NCI-H524 treated with DMSO at 0.1 percent for 48 hours (cell line): ENCODE results near the gene GPR132.
A peak's percentile ranks its signal among the peaks of the same experiment; 100 is the strongest.

ENCODE experiments used
- DNase-seq: peaks from one replicate; lab custom pipeline; 2025; lab: John Stamatoyannopoulos, UW

The GPR132 gene

DNA sequence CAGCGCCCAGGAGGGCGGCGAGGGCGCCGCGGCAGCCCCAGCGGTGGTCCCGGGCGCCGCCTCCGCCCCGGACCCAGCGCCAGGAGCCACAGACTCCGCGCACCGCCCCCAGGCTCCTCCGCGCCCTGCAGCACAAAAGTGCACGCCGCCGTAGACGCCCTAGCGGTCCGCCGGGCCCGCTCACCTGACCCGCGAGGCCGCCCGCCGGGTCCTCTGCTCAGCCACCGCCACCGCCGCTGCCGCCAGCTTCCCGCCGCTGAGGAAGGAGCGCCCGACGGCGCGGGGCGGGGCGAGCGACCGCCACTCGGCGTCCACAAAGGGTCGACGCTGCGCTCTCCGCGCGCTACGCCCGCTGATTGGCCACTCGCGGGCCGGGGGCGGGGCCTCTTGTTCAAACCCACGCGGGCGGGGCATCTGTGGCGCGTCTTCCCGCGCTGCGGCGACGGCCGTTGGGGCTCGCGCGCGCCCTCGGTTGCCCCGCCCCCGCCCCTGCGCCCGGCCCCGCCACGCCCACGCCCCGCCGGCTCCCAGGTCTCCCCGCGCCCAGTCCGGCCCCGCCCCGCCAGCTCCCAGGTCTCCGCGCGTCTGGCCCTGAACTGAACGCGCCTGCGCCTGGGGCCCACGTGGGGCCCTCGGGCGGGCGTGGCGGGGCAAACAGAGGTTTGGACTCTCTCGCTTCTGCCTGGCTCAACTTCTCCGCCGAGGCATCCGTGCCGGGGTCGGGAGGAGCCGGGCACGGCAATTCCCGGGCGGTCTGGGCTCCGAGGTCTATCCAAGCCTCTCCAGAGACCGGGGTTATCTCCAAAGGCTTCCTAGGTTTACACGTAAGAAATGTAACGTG is 44.2 kb downstream of the GPR132 start, which contains the start of gene CDCA4:
Gene CDCA4, minus strand, starts transcription at position 269 of the 841 bp plus-strand sequence. CDS start 9,154 bp downstream, outside the sequence.
- peak; percentile 84 for DNase-seq

DNA sequence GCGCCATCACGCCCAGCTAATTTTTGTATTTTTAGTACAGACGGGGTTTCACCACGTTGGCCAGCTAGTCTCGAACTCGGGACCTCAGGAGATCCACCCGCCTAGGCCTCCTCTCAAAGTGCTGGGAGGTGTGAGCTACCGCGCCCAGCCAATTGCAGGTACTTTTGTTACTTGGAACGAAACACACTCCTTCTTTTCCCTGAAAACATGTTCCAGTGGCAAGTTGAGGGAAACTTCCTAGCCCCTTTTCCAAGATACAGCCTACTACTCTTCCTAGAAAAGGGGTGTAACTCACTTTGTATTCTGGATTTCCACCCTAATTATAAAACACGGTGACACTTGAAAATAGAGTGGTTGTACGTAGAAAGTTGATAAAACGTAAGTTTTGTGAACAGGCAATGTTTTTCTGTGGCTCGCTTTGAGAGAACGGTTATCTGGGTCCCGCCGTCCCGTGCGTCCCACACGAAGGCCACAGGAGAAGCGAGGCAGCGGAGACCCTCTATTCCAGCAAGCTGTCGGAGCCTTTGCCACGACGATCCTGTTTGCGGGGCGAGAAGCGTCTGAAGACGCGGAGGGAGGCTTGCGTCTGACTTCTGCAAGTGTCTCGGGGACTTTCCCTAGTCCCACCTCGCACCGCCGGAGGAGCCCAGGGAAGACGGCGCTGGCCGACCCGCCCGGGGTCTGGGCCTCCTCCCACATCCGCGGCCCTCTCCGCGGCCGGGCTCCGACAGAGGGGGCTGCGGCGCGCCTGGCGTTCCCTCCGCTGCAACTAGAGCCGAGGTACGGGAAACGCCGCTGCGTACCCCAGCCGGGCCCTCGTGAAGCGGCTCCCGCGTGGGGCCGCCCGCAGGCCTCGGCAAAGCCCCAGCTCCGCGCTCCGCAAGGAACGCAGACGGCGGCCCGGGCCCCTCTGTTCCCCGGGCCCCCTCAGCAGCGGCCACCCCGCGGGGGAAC is 45.1 kb downstream of the GPR132 start:
- no peak for DNase-seq

DNA sequence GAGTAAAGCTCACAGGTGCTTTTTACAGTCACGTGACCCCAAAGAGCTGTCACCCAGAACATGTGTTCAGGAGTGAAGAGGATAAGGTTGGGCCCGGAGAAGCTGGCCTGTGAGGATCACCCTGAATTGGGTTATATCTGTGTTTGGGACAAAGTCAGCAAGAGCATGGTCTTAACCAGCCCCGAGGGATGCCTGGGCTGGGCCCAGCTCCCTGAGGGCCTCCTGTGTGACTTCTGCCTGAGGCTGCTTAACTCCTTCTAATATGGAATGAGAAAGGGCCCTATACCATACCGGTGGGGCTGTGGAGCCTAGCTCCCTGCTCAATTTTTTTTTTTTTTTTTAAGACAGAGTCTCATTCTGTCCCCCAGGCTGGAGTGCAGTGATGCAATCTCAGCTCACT is 46.8 kb downstream of the GPR132 start:
- DNase-seq: no peak

DNA sequence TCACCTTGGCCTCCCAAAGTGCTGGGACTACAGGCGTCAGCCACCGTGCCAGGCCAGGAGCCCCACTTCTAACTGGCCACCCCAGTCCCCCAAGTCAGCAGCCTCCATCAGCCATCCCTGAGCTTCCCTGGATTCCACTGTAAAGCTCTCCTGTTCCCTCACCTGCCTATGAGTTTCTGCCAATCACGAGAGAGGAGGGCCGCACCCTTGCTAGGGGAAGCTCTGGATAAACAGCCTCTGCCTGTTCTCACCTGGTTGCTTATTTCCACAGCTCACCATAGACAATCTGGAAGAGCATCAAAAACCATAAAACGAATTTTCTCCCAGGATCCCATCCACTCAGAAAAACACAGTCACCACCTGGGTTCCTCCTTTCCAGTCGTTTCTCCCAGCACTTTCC is 49.3 kb downstream of the GPR132 start:
- no peak for DNase-seq

DNA sequence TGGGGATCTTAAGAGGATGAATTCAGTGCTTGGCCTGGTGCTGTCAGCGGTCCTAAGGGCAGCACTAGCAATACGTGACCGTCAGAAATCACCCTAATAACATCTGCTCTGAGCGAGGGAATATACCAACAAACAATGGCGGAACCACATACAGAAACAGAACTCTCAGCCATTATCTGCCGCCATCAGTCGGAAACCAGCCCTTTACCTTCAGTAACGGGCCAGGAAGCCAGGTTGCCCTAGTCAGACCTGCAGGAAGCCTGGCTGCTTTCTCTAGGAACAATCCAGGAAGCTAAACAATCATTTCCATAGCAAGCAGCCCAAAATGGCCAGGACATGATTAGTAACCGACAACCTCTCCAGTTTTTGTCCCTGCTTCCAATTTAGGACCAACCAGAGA is 50.0 kb downstream of the GPR132 start:
- DNase-seq: no peak

DNA sequence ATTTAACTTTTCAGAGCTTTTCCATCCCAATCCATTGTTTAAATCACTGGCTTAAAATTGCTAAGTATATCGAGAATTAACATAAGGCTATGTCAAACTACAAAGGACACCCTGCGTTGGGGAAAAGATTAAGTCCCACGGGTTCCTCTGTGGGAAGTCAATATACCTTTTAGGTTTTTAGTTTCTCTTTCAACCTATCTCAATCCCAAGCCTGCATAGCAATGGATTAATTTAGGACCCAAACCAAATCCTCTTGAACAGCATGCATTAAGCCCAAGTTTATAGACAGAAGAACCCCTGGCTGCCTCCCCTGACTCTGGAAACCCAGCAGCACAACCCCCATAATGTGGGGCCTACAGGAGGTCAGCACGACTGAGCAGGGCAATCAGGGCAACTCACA is 50.6 kb downstream of the GPR132 start:
- DNase-seq: no peak

DNA sequence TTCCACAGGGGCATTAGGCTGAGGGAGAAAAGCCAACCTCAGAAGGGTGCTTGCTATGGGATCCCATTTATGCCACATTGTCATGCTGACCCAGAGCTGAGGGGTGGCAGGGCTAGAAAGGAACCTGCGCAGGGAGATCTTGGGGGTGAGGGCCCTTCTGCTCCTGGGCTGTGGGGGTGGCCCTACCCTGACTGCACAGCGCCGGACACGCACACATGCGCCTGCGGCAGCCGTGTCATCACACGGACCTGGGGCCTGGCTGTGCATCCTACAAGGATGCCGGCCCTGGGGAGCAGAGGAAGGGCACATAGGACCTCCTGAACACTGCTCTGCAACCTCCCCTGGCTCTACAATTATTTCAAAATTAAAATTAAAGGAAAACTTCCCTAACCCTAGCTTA is 51.2 kb downstream of the GPR132 start:
- DNase-seq: no peak

DNA sequence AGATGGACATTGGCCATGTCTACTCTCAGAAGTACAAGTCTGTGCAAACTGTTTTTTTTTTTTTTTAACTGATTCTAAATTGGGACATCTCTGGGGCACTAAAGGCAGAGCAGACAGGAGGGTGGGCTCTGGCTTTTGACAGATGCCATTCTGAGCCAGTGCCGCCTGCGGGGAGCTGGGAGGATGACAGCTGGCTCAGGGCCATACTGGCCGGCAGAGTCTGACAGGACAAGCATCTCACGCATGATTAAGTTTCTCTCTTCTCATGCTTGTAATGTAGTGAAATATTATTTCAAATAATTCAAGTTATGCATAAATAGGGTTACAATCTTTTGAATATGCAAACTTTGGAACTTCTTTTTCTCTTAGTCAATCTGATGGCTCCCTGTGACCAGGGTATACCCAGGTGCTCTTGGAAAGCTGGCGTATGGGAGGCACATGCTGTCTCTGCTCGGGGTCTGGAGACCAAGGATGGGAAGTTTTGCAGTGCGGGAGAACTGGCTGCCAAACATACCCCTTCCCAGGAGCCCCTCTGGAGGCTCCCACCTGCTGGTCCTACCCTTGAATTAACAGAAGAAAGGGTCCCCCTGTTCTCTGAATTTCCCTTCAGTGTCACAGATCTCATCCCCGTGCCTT is 52.0 kb downstream of the GPR132 start:
- DNase-seq: no peak

DNA sequence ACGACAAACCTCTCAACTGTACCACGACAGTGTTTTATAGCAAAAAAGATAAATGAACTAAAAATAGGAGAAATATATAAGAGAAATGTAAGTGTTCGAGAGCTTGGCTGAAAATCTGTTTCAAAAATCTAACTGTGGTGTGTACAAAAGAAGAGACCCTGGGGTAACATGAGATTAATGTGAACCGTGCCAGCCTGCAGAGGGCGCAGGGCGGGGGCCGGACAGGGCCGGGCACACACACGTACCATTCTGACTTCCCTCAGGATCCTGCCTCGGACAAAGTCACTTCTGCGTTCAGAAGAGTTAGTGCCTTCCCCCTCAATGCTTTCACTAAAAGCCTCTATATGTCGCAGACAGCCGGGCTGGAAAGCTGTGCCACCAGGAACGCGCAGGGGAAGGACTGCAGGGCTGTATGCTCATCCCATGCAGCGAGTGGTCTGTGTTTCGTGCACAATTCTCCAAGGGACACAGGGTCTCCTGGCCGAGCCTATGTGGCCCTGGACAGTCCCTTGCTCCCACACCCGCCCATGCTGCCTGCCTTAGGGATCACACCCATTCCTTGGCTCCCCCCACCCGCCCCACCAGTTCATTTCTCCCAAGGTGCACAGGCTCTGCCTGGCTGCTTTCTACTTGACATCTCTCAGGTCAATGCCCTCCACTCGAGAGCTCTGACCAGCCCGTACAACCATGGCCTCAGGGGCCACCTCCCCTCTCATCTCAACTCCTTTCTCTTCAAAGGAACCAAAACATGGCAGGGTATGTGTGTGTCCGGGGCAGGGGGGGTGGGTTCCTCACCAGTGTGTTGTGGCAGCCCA is 52.9 kb downstream of the GPR132 start:
- DNase-seq: no peak

DNA sequence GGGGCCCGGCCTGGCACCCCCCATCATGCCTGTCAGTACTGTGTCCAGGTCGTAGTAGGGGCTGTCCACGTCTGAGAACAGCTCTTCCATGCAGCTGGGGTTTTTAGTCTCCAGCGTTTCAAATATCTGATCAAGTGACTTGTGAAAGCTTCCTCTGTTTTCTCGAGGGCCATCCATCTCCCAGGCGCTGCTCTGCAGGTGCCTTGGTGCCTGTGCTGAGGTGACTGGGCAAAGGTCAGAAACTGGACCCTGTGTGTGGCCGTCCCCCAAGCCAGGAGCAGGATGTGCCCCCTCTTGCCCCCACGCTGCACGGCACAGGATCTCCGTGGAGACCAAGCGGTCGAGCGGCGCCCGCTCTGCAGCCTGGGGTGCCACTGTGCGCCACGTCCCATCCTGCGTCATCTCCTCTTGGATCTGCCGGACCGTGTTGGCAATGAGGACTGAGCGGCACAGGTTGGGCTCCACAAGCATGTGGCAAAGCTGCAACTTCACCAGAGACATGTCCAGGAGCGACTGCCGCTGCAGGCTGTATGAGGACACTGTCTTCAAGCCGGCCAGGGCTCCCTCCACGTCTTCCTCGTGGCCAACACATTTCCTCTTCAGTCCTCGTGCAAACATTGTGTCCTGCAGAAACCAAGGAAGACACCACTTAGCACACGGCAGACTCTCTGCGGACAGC is 53.8 kb downstream of the GPR132 start:
- no peak for DNase-seq

DNA sequence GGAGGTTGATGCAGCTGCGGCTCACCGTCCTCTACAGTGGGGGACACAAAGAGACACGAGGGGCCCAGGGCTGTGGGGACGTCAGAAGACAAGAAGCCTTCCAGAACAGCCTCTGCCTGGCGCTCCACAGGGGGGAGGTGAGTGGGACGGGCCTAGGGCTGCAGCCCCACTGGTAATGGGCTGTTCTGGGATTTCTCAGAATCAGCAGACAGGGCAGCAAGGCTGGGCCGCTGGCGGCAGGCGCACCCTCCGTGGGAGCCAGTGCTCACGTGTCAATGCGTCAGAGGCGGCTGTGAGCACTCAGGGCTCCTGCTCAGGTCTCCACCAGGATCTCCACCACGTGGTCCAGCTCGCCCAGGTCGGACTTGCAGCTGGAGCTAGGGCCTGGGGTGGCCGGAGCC is 54.3 kb downstream of the GPR132 start:
- no peak for DNase-seq

DNA sequence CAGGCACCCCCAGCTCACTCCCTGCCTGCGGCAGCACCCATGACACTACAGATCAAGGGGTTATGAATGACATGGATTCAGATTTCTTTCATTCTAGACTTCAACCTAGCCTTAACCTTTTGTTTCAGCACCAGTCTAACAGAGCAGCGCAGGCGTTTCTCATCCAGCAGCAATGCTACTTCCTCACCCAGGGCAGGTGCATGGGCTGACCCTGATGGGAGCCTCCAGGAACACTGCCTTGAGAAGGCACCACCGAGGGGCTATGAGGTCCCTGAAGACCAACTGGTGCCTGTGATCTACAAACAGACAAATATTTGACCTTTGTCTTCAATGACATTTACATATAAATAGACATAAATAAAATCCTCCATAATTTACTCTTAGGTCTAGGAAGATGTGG is 55.1 kb downstream of the GPR132 start:
- DNase-seq: no peak

DNA sequence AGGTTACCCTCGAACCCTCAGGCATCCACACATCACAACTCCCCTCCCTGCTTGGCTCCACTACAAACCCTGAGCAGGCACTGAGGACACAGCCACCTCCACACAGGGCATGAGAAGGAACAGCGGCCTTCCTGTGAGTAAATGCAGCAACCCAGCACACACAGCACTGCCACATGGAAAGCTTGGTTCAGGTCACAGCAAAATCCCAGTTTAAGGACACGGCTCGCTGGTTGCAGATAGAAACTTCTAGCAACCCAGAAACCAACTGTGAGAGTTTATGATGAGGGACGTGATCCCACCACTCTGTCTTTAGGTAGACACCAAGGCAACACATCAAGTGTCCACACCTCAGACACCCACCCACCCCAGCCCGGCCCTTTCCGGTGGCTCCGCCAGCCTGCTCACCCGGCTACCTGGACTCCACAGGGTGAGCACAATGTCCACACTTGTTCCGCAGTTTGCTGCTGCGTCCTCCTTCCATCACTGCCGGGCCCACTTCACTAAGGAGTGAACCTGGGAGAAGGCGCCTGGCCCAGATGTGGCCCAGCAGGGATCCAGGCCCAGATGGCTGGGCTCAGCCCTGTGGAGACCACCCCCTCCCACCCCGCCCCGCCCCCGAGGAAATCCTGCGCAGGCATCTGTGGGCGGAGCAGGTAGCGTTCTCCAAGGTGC is 57.5 kb downstream of the GPR132 start:
- DNase-seq: no peak

DNA sequence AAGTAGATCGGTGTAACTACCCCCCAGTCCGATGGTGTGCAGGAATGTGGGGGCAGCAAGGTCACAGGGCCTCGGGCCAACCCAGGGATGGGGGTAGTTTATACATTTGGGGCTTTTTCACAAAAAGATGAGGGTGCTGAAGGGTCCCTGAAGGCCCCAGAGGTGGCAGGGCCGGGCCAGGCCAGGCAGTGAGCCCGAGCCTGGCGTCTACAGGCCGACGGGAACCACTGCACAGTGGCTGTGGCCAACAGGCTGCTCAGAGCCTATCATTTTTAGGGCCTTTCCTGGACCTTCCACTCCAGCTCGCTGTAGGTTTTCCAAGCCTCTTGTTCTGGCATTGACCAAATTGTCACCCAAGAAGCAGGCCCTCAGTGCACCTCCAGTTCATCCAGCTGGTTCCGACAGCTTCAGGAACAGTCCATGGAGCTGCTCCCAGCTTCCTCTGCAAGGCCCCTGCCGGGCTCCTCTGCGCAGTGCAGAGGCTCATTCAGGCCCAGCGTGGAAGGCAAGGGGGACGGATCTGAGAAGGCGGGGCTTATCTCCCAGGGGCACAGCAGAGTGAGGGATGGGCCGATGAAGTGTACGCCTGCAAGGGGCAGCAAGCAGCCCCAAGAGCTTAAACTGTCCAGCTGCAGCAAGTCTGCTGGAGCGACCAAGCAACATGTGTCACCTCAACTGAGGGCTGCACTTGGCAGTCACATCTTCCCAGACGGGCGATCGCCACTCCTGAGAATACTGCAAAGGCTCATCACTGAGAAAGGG is 58.2 kb downstream of the GPR132 start:
- no peak for DNase-seq

DNA sequence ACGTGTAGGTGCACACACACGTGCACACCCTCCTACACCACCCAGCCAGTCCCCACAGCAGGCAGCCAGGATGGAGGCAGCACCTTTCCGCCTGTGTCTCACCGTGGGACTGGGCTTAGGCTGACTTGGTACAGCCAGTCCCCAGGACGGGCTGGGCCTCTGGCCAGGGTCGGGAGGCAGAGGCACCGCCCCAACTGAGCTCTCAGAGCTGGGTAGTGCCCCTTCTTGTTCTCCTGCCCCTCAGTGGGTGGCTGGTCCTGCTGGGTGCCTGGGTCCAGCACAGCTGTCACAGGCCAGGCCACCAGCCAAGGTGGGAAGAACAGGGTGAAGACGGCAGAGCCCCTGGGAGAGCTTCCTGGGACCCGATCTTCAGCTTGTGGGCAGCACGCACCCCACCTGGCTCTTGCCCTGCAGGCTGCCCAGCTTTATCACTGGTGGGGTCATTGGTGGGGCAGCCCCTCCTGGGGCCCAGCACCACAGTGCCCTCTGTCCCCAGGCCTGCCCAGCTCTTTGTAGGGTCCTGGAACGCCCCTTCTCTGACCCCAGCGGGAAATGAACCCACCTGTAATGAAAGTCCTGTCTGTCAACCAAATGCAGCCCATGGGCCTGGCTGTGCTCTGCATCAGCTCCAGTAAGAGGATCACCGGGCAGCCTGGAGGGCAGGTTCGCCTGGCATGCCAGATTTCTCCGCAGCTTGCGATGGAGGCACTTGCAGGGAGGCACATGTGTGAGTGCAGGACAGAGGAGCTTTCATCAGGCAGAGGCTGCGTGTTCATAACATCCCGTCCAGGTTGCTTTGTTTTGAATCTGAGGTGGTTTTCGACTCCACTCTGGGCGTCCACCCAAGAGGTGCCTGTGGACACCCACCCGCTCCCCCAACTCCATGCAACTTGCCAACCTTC is 59.0 kb downstream of the GPR132 start:
- no peak for DNase-seq

DNA sequence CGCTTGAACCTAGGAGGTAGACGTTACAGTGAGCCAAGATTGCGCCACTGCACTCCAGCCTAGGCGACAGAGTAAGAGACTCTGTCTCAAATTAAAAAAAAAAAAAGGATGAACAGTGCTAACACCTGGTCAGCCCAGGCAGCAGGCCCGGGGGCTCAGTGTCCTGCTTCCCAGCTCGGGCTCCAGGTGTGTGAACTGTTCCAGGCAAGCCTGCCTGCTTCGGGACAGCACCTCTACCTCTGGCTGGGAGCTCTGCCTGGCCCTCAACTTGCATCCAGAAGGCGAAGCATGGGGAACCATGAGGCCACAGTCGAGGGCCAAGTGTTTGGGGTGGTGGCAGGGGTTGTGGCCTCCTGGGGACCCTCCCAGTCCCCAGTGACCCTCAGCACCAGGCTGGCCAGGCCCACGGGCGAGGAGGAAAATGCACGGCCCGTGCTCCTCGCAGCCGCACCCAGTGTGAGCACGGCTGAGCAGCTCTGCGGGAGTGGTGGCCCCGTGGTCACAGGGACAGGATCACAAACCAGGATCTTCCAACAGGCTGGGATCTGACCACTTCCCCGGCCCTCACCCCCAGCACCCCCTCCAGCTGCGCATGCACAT is 59.8 kb downstream of the GPR132 start:
- DNase-seq: no peak
